GM23338 (cell line): Measurements from ENCODE around the gene SVIL.

Source experiments
- CREB1 ChIP-seq: fragments of 250-450 bp; sonication (Bioruptor Pico); IDR thresholded peaks from 2 replicates; pipeline ENCODE4 v1.5.0; 2020; ENCODE audit warnings: low read depth, mild to moderate bottlenecking, moderate library complexity
- EZH2 ChIP-seq: fragments of 200-600 bp; sonication (generic); IDR thresholded peaks from one replicate; pipeline ENCODE4 v1.8.0; 2017; ENCODE audit warnings: antibody characterized with exemption, mild to moderate bottlenecking, low read depth; ENCODE audit not compliant: unreplicated experiment
- EZH2phosphoT487 ChIP-seq: fragments of 200-600 bp; sonication (generic); IDR thresholded peaks from one replicate; pipeline ENCODE4 v1.8.1; 2018; ENCODE audit warnings: antibody characterized with exemption; ENCODE audit not compliant: unreplicated experiment
- JUNB ChIP-seq: IDR thresholded peaks from one replicate; pipeline ENCODE4 v1.6.1; 2016; ENCODE audit warnings: antibody characterized with exemption; ENCODE audit not compliant: unreplicated experiment
- NANOG ChIP-seq: IDR thresholded peaks from 2 replicates; pipeline ENCODE4 v1.6.1; 2016; ENCODE audit warnings: antibody characterized with exemption, borderline replicate concordance
- POLR2AphosphoS5 ChIP-seq: IDR thresholded peaks from 2 replicates; pipeline ENCODE4 v1.6.1; 2016; ENCODE audit warnings: antibody characterized with exemption, low read depth
- STAT1 ChIP-seq: IDR thresholded peaks from one replicate; pipeline ENCODE4 v1.6.1; 2016; ENCODE audit warnings: antibody characterized with exemption; ENCODE audit not compliant: unreplicated experiment
- ZNF114 ChIP-seq: fragments of 250-450 bp; sonication (Bioruptor Pico); IDR thresholded peaks from 2 replicates; pipeline ENCODE4 v1.5.0; 2020; ENCODE audit warnings: mild to moderate bottlenecking, moderate library complexity
- ZNF331 ChIP-seq: fragments of 250-450 bp; sonication (Bioruptor Pico); IDR thresholded peaks from 2 replicates; pipeline ENCODE4 v1.5.0; 2020; ENCODE audit warnings: low read depth, mild to moderate bottlenecking, moderate library complexity
- TF ChIP-seq, protein P1 (sequence below), 2 experiments: fragments of 200-600 bp in 1 of 2; sonication (generic) in 1 of 2; conservative IDR thresholded peaks; 2 replicates each; pipeline versions ENCODE4 v1.5.1 to v1.6.1; 2016 to 2017; ENCODE audit warnings: antibody characterized with exemption in 2 of 2, low read depth in 2 of 2, mild to moderate bottlenecking in 2 of 2, moderate library complexity in 1 of 2
- TF ChIP-seq, protein P2 (sequence below): IDR thresholded peaks from 2 replicates; pipeline ENCODE4 v1.6.1; 2016; ENCODE audit warnings: antibody characterized with exemption
- TF ChIP-seq, protein P3 (sequence below): IDR thresholded peaks from one replicate; pipeline ENCODE4 v1.6.1; 2018; ENCODE audit warnings: antibody characterized with exemption; ENCODE audit not compliant: unreplicated experiment
- TF ChIP-seq, protein P4 (sequence below): fragments of 250-450 bp; sonication (Bioruptor Pico); IDR thresholded peaks from 2 replicates; pipeline ENCODE4 v1.5.0; 2020; ENCODE audit warnings: mild to moderate bottlenecking, moderate library complexity

DNA sequence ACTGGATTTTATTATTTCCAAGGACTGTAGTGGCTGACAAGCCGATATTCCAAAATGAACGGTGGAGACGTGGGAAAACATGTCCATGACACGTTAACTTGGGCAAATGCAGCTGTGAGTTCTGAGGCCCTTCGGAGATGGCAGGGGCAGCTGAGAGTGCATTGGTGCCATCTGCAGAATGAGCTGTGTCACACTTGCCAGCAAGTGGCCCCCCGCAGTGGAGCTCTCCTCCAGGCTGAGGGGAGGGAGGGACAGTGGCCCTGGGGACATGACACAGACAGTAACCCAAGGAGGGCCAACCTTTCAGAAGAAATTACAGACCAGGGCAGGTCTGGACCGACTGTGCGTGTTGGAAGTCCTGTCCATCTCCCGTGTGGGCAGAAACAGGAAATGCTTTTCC, 139.4 kb downstream of the SVIL start:
- TF ChIP-seq, protein P1, sequence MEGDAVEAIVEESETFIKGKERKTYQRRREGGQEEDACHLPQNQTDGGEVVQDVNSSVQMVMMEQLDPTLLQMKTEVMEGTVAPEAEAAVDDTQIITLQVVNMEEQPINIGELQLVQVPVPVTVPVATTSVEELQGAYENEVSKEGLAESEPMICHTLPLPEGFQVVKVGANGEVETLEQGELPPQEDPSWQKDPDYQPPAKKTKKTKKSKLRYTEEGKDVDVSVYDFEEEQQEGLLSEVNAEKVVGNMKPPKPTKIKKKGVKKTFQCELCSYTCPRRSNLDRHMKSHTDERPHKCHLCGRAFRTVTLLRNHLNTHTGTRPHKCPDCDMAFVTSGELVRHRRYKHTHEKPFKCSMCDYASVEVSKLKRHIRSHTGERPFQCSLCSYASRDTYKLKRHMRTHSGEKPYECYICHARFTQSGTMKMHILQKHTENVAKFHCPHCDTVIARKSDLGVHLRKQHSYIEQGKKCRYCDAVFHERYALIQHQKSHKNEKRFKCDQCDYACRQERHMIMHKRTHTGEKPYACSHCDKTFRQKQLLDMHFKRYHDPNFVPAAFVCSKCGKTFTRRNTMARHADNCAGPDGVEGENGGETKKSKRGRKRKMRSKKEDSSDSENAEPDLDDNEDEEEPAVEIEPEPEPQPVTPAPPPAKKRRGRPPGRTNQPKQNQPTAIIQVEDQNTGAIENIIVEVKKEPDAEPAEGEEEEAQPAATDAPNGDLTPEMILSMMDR (conservative IDR thresholded peaks at IDR 0.05; ENCODE audit: low read depth in 2 of 2) = no peak
- no peak for TF ChIP-seq POLR2AphosphoS5
- no peak for TF ChIP-seq EZH2phosphoT487
- no peak for TF ChIP-seq ZNF114 (CRISPR knock-in tag)
- TF ChIP-seq, protein P2, sequence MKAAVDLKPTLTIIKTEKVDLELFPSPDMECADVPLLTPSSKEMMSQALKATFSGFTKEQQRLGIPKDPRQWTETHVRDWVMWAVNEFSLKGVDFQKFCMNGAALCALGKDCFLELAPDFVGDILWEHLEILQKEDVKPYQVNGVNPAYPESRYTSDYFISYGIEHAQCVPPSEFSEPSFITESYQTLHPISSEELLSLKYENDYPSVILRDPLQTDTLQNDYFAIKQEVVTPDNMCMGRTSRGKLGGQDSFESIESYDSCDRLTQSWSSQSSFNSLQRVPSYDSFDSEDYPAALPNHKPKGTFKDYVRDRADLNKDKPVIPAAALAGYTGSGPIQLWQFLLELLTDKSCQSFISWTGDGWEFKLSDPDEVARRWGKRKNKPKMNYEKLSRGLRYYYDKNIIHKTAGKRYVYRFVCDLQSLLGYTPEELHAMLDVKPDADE = no peak
- no peak for TF ChIP-seq STAT1
- TF ChIP-seq, protein P3, sequence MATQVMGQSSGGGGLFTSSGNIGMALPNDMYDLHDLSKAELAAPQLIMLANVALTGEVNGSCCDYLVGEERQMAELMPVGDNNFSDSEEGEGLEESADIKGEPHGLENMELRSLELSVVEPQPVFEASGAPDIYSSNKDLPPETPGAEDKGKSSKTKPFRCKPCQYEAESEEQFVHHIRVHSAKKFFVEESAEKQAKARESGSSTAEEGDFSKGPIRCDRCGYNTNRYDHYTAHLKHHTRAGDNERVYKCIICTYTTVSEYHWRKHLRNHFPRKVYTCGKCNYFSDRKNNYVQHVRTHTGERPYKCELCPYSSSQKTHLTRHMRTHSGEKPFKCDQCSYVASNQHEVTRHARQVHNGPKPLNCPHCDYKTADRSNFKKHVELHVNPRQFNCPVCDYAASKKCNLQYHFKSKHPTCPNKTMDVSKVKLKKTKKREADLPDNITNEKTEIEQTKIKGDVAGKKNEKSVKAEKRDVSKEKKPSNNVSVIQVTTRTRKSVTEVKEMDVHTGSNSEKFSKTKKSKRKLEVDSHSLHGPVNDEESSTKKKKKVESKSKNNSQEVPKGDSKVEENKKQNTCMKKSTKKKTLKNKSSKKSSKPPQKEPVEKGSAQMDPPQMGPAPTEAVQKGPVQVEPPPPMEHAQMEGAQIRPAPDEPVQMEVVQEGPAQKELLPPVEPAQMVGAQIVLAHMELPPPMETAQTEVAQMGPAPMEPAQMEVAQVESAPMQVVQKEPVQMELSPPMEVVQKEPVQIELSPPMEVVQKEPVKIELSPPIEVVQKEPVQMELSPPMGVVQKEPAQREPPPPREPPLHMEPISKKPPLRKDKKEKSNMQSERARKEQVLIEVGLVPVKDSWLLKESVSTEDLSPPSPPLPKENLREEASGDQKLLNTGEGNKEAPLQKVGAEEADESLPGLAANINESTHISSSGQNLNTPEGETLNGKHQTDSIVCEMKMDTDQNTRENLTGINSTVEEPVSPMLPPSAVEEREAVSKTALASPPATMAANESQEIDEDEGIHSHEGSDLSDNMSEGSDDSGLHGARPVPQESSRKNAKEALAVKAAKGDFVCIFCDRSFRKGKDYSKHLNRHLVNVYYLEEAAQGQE = no peak
- TF ChIP-seq EZH2 = no peak
- no peak for TF ChIP-seq ZNF331
- TF ChIP-seq CREB1 (CRISPR knock-in tag) = no peak
- no peak for TF ChIP-seq JUNB
- TF ChIP-seq, protein P4, sequence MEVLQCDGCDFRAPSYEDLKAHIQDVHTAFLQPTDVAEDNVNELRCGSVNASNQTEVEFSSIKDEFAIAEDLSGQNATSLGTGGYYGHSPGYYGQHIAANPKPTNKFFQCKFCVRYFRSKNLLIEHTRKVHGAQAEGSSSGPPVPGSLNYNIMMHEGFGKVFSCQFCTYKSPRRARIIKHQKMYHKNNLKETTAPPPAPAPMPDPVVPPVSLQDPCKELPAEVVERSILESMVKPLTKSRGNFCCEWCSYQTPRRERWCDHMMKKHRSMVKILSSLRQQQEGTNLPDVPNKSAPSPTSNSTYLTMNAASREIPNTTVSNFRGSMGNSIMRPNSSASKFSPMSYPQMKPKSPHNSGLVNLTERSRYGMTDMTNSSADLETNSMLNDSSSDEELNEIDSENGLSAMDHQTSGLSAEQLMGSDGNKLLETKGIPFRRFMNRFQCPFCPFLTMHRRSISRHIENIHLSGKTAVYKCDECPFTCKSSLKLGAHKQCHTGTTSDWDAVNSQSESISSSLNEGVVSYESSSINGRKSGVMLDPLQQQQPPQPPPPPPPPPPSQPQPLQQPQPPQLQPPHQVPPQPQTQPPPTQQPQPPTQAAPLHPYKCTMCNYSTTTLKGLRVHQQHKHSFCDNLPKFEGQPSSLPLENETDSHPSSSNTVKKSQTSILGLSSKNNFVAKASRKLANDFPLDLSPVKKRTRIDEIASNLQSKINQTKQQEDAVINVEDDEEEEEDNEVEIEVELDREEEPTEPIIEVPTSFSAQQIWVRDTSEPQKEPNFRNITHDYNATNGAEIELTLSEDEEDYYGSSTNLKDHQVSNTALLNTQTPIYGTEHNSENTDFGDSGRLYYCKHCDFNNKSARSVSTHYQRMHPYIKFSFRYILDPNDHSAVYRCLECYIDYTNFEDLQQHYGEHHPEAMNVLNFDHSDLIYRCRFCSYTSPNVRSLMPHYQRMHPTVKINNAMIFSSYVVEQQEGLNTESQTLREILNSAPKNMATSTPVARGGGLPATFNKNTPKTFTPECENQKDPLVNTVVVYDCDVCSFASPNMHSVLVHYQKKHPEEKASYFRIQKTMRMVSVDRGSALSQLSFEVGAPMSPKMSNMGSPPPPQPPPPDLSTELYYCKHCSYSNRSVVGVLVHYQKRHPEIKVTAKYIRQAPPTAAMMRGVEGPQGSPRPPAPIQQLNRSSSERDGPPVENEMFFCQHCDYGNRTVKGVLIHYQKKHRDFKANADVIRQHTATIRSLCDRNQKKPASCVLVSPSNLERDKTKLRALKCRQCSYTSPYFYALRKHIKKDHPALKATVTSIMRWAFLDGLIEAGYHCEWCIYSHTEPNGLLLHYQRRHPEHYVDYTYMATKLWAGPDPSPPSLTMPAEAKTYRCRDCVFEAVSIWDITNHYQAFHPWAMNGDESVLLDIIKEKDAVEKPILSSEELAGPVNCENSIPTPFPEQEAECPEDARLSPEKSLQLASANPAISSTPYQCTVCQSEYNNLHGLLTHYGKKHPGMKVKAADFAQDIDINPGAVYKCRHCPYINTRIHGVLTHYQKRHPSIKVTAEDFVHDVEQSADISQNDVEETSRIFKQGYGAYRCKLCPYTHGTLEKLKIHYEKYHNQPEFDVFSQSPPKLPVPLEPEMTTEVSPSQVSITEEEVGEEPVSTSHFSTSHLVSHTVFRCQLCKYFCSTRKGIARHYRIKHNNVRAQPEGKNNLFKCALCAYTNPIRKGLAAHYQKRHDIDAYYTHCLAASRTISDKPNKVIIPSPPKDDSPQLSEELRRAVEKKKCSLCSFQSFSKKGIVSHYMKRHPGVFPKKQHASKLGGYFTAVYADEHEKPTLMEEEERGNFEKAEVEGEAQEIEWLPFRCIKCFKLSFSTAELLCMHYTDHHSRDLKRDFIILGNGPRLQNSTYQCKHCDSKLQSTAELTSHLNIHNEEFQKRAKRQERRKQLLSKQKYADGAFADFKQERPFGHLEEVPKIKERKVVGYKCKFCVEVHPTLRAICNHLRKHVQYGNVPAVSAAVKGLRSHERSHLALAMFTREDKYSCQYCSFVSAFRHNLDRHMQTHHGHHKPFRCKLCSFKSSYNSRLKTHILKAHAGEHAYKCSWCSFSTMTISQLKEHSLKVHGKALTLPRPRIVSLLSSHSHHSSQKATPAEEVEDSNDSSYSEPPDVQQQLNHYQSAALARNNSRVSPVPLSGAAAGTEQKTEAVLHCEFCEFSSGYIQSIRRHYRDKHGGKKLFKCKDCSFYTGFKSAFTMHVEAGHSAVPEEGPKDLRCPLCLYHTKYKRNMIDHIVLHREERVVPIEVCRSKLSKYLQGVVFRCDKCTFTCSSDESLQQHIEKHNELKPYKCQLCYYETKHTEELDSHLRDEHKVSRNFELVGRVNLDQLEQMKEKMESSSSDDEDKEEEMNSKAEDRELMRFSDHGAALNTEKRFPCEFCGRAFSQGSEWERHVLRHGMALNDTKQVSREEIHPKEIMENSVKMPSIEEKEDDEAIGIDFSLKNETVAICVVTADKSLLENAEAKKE (CRISPR knock-in tag) = no peak
- TF ChIP-seq NANOG = no peak
